CD4-positive, alpha-beta T cell treated with Interferon alpha-2 for 1 hour (primary cell): Measurements from ENCODE around the gene SYT6.

Experiments used
- DNase-seq, 2 donors: peaks; one replicate each; pipeline ENCODE4 v3.0.0-alpha.2; 2020 to 2022

SYT6 gene

DNA sequence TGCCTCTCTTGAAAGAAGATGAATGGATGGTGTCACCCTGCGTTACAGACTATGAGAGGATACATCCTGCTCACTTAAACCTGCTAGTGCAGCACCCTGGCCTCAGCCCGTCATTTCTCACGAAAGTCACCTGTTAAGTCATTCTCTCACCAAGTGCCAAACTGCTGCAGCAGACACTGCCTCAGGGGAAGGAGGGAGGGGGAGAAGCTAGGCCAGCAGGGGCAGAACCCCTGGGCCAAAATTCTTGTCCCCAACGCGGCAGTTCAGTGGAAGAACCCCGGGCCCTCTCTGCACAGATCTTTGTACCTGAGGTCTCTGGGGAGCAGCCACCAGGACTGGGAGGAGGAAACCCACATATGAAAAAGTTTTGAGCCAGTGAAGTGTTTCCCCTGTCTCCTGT is 37.6 kb downstream of the SYT6 start:
- no peak for DNase-seq

DNA sequence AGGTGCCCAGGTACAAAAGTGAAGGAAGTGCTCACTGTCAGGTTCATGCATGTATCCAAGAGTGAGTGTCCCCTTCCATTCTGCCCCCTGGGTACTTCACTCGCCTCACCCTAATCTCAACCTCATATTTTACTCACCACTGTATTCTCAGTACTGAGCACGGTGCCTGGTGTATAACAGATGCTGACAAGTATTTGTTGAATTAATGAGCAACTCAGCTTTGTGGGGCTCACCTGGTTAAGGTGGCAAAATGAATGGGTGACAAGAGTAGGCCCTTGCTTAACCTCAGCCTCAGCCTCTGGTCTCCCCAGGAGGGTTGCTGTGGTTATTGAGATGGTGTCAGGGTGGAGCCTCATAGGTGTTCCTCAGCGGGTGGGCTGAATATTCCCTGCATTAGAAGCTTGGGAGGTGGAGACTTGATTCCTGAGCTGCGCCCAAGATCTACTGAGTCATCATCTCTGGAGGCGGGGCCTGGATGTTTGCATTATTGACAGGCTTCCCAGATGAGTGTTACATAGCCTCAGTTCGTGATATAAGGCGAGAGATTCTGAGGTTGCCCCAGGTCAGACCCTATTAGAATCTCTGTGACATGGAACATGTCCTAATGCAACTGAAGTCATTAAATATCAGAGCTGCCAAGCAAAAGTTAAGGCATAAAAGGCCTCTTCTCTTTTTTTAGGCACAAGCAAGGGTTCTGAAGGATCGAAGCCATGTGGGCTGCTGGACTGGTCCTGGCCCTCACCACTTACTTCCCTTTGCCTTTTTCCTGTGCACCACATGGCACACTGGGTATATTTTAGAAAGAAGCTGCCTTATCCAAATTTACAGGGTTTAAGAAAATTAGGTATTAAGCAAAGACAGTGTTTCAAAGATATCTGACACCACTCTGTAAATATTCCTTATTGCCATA is 39.2 kb downstream of the SYT6 start:
- no peak for DNase-seq

DNA sequence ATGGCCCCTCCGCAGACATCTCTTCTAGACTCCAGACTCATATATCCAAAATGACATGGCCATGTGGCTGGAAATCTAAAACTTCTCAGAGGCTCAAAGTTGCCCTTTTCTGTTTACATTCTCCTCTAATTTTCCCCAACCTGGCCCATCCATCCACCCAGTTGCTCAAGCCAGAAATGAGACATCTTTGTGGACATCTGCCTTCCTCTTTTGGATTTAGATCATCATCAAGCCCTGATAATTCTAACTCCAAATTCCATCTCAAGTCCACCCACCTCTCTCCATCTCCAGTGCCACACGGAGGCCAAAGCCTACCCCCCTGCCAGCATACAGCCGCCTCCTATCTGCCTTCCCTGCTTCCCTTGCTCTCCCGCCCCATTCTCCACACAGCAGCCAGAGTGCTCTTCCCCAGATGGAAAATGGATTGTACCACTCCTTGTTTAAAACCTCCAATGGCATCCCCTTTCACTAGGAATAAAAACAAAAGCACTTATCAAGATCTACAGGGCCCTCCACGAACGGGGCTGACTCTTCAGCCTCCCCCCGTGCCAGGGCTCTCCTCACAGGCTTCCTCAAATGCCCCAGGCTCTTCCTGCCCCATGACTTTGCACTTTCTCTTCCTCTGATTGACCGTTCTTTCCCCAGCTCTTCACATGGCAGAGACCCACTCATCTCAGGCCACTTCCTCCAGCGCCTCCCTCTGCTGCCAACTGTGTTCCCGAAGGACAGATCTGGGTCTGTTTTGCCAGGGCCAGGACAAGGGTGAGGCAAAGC is 40.1 kb downstream of the SYT6 start:
- peak in 1 of 2 donors; percentile 39 for DNase-seq

DNA sequence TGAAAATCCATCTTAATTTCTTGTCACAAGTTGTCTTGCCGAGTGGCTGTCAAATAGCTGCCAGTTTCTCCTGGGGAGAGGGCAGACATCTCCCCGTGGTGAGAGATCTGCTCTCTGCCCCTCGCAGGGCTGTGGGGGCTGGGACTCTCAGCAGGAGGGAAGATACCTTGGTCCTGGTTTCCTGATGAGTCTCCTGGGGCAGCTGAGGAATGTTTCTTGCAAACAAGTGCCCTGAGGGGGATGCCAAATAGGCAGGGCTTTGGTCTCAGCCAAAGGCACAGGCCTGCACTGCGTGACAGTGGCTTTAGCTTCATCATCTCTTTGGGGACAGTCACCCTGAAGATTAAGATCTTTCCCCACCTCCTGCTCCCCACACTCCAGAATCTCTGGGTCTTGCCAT is 40.9 kb downstream of the SYT6 start:
- no peak for DNase-seq

DNA sequence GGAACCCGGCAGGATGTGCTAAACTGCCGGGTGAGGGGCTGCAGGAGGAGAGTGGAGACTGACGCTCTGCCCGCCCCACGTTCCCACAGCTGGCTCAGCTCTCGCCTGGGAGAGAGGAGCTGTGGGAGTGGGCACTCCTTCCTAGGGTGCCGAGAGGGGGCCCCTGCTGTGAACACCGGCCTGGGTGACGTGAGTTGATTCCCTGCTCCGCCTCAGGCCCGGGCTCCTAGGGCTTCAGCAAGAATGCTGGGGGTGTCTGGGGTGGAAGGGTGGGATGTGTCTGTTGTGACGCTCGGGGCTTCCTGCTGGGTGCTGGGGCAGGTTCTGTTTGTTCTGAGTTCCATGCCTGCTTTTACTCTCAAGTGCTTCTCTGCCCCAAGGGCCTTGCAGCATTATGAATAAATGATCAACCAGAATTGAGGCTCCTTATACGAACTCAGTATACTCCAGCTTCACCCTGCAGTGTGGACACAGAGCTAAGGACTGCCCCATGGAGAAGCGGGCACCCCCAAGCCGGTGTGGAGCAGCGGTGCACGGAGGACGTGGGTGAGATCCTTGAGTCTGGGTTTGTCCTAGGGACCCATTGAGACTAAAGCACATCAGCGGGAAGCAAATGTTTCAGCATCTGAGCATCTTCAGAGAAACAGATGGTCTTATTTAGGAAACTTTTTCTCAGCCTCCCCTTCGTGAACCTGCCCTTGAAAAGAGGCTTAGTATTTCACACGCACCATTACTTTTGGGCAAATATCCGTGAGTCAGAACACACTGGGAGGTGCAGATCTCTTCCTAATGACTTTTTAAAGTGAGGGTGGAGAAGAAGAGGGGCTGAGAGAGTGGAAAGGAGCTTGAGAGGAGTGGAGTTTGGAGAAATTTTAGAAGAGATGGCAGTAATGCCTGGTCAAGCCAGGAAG is 41.7 kb downstream of the SYT6 start:
- no peak for DNase-seq

DNA sequence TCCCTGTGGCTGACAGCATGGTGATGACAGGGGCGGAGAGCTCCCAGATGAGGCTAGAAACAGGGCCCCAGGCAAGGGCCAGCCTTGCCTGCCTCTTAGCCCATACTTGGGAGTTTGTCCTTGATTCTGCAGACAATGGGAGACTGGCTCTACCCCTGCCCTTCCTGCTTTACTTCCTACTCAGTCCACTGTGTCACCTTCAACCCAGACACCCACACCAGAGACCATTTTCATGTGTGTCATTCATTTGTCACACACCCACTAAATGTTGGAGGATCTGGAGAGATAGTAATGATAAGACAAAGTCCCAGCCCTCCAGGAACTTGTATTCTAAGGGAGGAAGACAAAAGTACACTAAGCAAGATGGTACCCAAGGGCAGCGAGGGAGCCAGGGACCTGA is 43.7 kb downstream of the SYT6 start:
- no peak for DNase-seq

DNA sequence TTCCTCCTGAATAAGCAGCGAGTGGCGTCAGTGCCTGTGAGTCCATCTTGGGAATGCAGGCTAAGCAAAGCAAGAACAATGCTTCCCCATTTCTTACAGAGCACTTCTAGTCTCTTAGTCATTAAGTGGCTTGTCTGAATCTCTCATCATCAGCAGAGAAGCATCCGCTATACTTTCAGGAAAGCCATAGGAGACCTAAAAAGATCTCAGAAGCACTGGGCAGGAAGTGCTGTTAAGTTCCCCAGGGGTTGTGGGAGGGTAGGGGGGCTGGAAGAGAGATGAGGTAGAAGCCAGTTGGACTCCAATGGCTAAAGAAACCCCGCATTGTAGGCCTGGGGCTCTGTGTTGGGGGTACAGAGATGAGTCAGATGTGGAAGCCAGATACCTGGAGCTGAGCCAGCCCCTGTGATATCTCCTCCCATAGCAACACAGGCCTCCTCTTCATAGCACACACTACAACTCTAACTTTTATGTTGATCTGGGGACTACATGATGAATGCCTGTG is 44.9 kb downstream of the SYT6 start:
- no peak for DNase-seq

DNA sequence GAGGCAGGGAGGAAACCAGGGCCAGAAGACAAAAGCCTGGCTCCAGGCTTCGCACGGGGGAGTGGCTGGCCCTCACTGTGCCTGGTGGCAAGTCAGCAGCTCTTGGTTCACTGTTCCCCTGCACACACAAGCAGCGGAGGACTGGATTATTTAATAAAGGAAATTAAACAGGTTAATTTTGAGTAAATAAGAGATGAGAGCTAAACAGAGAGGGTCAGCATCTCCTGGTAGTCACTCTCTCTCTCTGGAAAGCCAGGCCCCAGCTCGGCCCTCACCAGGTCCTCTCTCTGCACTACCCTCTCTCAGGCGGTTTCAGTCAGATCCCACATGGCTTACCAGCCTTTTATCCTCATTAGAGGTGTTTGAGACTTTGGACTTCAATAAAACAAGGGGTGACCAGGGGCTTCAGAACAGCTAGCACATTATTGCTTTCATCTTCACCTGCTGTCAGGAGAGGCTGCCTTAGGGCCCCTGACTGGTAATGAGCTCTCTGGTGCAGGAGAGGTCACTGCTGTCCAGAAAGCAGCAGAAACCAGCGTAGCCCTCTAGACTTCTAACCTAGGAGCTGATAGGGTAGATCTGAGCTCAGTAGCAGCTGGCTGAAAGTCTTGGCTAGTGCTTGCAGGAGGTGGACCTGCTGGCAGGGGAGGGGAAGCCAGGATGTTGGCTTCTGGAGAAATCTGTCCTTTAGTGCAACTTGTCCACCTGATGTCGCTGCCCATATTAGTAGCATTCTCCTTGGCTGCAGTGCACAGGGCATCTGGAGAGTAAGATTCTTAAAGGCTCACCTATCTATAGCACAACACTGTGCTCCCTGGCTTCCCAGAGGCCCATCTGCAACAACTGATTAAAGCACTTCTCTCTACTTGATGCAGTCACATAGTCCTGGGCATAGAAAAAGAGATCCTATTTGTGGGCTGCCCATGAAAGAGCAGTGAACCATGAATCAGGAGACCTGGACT is 45.9 kb downstream of the SYT6 start:
- no peak for DNase-seq

DNA sequence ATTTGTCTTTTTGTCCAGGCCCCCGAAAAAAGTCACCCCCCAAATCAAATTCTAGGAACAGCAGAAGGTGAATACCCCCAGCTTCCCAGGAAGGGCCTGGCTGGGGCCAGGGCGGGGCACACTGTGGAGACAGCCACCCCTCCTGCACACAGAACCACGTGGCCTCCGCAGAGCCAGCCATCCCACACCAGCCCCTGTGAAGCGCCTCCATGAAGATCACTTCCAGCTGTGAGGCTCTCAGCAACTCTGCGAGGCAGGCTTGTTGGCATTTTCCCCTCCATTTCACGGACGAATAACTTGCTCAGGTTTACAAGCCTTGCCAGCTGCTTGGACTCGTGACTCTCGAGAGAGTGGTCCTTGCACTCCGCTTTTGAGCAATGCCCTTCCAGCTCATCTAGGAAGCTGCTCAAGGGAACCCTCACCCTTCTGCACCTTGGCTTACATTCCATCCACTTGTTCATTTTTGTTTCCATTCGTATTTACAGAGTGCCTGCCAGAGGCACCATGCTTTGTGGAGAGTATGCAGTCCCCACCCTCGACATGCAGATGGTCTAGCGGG is 48.2 kb downstream of the SYT6 start:
- DNase-seq: no peak

DNA sequence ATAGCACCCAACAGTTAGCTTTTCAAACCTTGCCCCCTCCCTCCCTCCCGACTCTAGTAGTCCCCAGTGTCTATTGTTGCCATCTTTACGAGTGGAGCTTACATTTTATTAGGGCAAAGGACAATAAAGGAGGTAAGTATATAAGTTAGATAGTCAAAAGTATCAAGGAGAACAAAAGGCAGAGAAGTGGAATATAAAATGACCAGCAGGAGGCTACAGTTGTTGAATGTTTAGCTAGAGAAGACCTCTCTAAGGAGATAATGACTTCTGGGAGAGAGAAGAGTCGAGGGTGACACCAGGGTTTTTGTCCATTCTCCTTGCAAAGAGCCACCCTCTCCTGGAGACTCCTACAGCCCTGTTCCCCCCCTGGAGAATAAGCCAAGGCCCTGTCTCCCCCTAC is 48.7 kb downstream of the SYT6 start:
- no peak for DNase-seq

DNA sequence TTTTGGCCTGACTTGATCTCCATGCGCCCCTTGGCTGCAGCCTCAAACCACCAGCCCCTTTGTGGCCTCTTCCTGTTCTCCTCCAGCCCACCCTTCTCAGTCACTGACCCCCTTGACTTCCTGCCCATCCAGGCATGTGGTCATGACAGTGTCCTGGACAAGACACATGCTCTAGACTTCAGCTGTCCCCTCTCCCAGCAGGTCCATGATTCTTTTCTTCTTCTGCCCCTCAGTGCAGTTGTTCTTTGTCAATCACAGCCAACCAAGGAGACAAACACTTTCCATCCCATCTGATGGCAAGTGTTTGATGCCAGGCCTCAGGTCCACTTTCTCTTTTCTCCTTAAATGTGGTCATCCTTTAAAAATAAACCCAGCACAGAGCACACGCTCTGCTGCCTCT is 49.7 kb downstream of the SYT6 start:
- DNase-seq: no peak

DNA sequence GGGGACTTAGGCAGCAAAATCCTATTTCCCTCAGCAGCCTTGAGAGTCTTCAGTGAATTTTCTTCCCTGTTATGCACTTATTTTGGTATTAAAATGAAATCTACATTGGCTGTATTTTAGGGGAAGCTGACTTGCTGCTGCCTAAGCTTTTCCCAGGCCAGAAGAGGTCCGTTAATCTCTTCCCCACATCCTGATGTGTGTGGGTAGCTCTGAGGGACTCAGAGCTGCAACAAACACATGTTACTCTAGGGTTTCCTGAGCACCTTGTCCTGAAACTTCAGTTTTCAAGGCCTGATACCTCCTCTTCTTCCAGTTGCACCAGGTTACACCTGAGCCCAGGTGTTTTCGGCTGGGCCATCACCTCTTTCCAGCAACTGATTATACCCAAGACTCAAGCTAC is 51.5 kb downstream of the SYT6 start:
- DNase-seq: no peak

DNA sequence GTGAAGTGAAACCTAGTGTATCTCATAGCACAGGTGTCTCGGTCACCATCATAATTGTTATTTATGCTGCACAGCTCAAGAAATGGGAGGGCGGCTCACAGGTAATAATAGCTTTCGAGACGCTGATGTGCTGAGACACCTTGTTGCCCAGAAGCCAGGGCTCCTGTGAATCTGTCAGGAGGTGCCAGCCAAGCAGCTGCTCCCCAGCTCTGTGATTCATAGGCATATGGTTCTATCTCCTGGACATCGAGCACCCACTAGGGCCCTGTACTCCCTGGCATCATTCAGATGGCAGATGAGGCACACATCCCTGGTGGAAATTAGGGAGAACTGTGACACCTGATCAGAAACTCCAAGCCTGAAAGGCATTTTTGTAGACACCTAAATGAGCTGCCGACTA is 53.5 kb downstream of the SYT6 start:
- DNase-seq: no peak

DNA sequence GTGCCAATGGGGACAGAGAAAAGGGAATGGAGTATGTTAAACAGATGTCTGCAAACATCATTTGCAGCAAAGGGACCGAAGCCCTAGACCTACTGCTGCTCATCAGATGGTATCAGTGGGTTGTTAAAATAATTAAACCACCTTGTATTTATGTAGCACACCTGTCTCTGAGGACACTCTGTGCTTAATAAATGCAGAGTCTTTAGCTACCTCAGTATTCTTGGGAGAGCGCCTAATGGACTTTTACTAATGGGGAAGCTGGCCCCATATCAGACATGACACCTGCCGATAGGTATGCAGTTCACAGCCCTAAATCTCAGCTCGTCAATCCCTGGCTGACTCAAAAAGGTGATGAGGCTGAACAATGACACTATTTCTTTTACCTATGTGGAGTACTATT is 54.4 kb downstream of the SYT6 start:
- no peak for DNase-seq

DNA sequence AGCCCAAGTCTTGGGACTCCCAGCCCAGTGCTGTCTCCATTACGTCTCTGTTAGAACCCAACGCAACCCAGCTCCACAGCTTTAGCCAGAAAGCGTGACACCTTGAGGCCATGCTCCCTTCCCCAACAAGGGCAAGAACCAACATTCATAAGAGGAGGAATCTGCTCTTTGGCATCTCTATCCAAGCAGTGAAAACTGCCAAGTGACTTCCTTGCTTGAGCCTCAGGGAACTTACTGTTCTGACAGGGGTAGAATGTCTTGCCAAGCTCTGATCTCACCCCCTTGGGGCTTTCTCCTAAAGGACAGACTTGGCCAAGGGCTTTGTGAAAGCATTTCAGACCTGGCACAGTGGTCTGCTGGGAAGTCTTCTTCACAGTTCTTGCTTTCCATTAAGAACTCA is 56.6 kb downstream of the SYT6 start:
- no peak for DNase-seq

DNA sequence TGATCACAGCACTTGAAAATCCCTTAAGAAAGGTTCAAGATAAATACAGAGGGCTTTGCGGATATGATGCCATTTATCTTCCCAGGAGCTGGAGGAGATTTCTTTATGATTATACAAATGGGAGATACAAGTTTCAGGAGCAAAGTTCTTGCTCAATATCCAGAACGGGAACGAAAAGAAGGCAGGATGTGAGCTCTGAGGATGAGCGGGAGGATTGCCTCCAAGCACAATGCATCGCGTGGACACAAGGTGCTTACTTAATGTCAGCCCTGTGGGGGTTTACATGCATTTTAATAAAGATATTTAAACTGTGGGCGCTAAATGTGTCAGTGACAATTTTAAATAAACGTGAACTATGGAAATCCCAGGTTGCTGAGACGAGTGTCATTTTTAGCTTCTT is 59.0 kb downstream of the SYT6 start:
- DNase-seq: no peak

DNA sequence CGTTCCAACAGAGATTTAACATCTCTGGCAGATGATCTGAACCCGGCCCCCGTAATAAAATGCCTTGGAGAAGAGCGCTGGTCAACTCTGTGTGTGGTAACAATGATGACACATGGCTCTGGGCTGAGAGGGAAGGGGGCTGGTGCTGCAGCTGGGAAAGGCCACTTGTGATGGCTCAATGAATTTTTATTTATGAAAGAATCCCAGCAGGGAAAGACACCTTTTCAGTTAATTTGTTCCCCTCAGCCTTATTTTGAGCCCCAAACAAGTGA is 59.4 kb downstream of the SYT6 start:
- no peak for DNase-seq

DNA sequence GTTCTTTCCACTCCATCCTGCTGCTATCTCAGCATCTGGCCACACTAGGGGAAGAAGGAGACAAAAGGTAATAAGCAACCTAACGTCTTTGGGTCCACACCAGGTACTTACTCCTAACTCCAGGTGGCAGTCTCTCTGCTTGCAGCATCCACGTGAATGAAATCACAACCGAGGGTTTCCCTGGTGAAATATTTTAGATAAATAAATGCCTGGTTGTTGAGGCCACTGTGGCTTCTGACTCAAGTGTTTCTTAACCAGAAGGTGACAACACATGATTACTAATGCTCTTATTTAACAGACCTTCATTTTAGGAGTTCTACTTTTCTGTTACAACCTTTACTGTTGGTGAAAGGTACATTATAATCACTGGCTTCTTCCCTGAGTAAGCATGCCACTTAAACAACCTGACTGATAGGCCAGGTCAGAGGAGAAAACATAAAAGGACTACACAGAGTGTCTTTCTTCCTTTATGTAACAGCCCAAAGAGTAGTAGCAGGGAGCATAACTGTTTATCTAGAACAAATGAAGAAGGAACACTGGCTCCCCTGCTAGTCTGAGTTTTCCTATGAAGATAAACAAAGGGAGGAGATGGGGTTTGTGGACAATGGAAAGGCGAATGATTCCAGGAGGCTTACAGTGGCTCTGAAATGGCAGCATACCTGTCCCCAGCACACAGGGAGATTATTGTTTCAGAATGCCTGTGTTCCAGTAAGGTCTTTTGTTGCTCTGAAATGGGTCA is 59.9 kb downstream of the SYT6 start:
- peak in 1 of 2 donors; percentile 11 for DNase-seq

DNA sequence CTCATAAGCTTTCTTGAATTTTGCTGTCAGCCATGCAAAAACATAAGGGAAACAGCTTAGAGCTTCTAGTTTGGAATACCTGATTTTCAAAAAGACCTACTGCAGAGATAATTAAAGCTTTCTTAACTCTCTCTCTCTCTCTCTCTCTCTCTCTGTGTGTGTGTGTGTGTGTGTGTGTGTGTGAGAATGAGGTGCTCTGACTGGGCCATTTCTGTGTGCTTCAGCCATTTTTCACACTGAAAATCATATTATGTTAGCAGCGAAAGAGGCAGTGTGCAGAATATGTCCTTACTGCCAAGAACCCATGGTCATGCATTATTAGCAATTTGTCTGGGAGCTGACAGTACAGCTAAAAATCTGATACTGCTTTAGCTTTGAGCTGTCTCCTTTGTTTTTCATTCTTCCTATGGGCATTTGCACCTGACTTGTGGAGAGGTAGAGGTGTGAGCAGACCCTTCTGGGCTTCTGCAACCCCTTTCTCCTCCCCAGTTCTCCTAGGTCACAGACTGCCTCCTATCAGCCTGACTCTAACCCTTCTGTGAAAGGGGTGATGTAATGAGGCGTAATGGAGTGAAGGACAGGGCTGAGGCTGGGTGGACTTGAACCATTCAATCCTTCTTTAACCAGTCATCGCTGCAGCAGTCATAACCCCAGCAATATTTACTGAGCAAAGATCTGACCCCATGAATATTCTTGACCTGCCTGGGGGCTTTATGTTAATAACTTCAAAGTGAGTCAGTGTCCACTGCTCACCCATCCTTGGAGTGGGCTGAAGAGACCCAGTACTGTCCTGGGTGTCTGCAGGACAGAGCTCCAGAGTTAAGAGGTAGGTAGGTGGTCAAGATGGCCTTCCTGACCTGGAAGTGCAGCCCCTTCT is 61.2 kb downstream of the SYT6 start:
- DNase-seq: no peak

DNA sequence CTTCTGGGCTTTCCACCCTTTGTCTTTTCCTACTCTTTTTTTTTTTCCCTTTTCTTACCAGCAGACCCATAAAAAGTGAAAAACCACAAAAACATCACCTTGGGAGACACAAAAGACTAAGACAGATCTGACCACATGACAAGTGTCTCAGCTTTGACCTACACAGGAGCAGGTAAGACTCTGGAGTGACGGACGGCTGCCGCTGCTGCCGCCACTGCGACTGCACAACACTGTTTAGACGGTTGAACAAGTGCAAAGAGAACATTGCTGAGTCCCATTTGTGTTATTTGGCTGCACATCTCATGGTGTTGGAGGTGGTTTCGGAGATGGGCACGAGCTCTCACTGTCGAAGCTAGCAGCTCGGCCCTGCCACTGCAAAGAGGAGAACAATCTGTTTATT is 62.0 kb downstream of the SYT6 start:
- DNase-seq: no peak
